Trophoblast cell (in vitro differentiated cells and primary cell): ENCODE measurements around the gene GRAP2.

Source experiments
- DNase-seq, 2 donors: peaks; one replicate each; pipeline ENCODE4 v3.0.0-alpha.2; 2016
- H2AFZ ChIP-seq: 2 replicates; pipeline ENCODE4 v1.6.1; 2013; ENCODE audit warnings: low read length, moderate library complexity, mild to moderate bottlenecking; ENCODE audit not compliant: insufficient read depth, poor library complexity
- H2AK5ac ChIP-seq: 2 replicates; pipeline ENCODE4 v1.6.1; 2013; ENCODE audit warnings: mild to moderate bottlenecking, low read length
- H2BK120ac ChIP-seq: 2 replicates; pipeline ENCODE4 v1.6.1; 2013; ENCODE audit warnings: low read length, mild to moderate bottlenecking, moderate library complexity; ENCODE audit not compliant: insufficient read depth, poor library complexity
- H2BK12ac ChIP-seq: 2 replicates; pipeline ENCODE4 v1.6.1; 2013; ENCODE audit warnings: mild to moderate bottlenecking, low read length, moderate library complexity
- H2BK5ac ChIP-seq: 2 replicates; pipeline ENCODE4 v1.6.1; 2013; ENCODE audit warnings: low read length, low read depth, moderate library complexity, mild to moderate bottlenecking; ENCODE audit not compliant: poor library complexity
- H3K14ac ChIP-seq: 2 replicates; pipeline ENCODE4 v1.6.1; 2013; ENCODE audit warnings: mild to moderate bottlenecking, low read length
- H3K18ac ChIP-seq: 2 replicates; pipeline ENCODE4 v1.6.1; 2013; ENCODE audit warnings: mild to moderate bottlenecking, low read length
- H3K23ac ChIP-seq: 2 replicates; pipeline ENCODE4 v1.6.1; 2013; ENCODE audit warnings: low read length
- H3K27ac ChIP-seq: 2 replicates; pipeline ENCODE4 v1.5.1; 2013; ENCODE audit warnings: low read depth, mild to moderate bottlenecking, inconsistent platforms, low read length, moderate library complexity
- H3K27me3 ChIP-seq: 2 replicates; pipeline ENCODE4 v1.6.1; 2013; ENCODE audit warnings: inconsistent platforms, mild to moderate bottlenecking, low read length, moderate library complexity; ENCODE audit not compliant: insufficient read depth
- H3K36me3 ChIP-seq, 2 experiments: 1 replicate in 1 of 2; 2 replicates in 1 of 2; pipeline ENCODE4 v1.6.1; 2013; ENCODE audit warnings: low read length in 2 of 2, mild to moderate bottlenecking in 2 of 2, moderate library complexity in 1 of 2; ENCODE audit not compliant: insufficient read depth in 2 of 2, control insufficient read depth in 1 of 2
- H3K4ac ChIP-seq: 2 replicates; pipeline ENCODE4 v1.6.1; 2013; ENCODE audit warnings: low read depth, mild to moderate bottlenecking, low read length, moderate library complexity
- H3K4me1 ChIP-seq, 2 experiments: 1 replicate in 1 of 2; 2 replicates in 1 of 2; pipeline ENCODE4 v1.6.1; 2013; ENCODE audit warnings: low read length in 2 of 2, mild to moderate bottlenecking in 2 of 2, moderate library complexity in 1 of 2; ENCODE audit not compliant: insufficient read depth in 2 of 2, control insufficient read depth in 1 of 2
- H3K4me2 ChIP-seq: 2 replicates; pipeline ENCODE4 v1.6.1; 2013; ENCODE audit warnings: inconsistent platforms, mild to moderate bottlenecking, low read length, moderate library complexity
- H3K4me3 ChIP-seq: 2 replicates; pipeline ENCODE4 v1.5.1; 2013; ENCODE audit warnings: mild to moderate bottlenecking, low read depth, low read length, inconsistent platforms
- H3K79me1 ChIP-seq: one replicate; pipeline ENCODE4 v1.6.1; 2013; ENCODE audit warnings: low read length
- H3K79me2 ChIP-seq: 2 replicates; pipeline ENCODE4 v1.6.1; 2013; ENCODE audit warnings: low read length, mild to moderate bottlenecking; ENCODE audit not compliant: control insufficient read depth, insufficient read depth, poor library complexity
- H3K9ac ChIP-seq: 2 replicates; pipeline ENCODE4 v1.6.1; 2013; ENCODE audit warnings: mild to moderate bottlenecking, low read length
- H3K9me3 ChIP-seq: 2 replicates; pipeline ENCODE4 v1.6.1; 2013; ENCODE audit warnings: low read depth, mild to moderate bottlenecking, control low read depth, inconsistent platforms, low read length; ENCODE audit not compliant: insufficient read depth
- H4K12ac ChIP-seq: 2 replicates; pipeline ENCODE4 v1.6.1; 2013; ENCODE audit warnings: low read depth, mild to moderate bottlenecking, low read length, moderate library complexity
- H4K8ac ChIP-seq: 2 replicates; pipeline ENCODE4 v1.6.1; 2013; ENCODE audit warnings: low read depth, mild to moderate bottlenecking, low read length, moderate library complexity
- H4K91ac ChIP-seq: one replicate; pipeline ENCODE4 v1.6.1; 2013; ENCODE audit warnings: low read depth, mild to moderate bottlenecking, low read length, moderate library complexity
- WGBS: extraction: QIAGEN DNeasy Blood & Tissue Kit; methylation state at CpG from one replicate; pipeline ENCODE4 v1.1.7; 2013; ENCODE audit warnings: missing lambda C conversion rate; ENCODE audit not compliant: insufficient read length, insufficient coverage; ENCODE audit errors: extremely low coverage; 5-methylcytosine and 5-hydroxymethylcytosine counted together

GRAP2 gene

GRCh38 chr22:39943953-39944872 lies 43.3 kb downstream of the GRAP2 start:
- Histone ChIP-seq H3K79me2 (no peaks in the 10 kb centered on the region), H3K4me3 (no peak overlapping the region), H2AFZ (no peak overlapping the region), H3K4me1 (no peaks in the 10 kb centered on the region), H2BK120ac (no peak overlapping the region), H3K4me2 (no peak overlapping the region), H3K9me3 (no peaks in the 10 kb centered on the region), H3K27ac (no peak overlapping the region), H2BK12ac (no peak overlapping the region), H3K4ac (no peak overlapping the region), H2AK5ac (no peak overlapping the region), H3K9ac (no peak overlapping the region), H3K18ac (no peak overlapping the region), H4K12ac (no peak overlapping the region), H4K8ac (no peak overlapping the region), H3K27me3 (no peaks in the 10 kb centered on the region), H4K91ac (no peak overlapping the region), H3K14ac (no peak overlapping the region), H3K36me3 (no peaks in the 10 kb centered on the region), H3K79me1 (no peaks in the 10 kb centered on the region), H2BK5ac (no peak overlapping the region), H3K23ac (no peak overlapping the region)
- no peak for DNase-seq
- no CpG with 5 or more reads among the region's 11 CpGs for WGBS

GRCh38 chr22:39946126-39946502 lies 45.2 kb downstream of the GRAP2 start:
- Histone ChIP-seq H2BK120ac (no peak overlapping the region), H3K36me3 (no peaks in the 10 kb centered on the region), H3K14ac (no peak overlapping the region), H3K23ac (no peak overlapping the region), H4K91ac (no peak overlapping the region), H2AK5ac (no peak overlapping the region), H3K79me1 (no peaks in the 10 kb centered on the region), H3K4me1 (no peaks in the 10 kb centered on the region), H3K18ac (no peak overlapping the region), H3K79me2 (no peaks in the 10 kb centered on the region), H3K4me3 (no peak overlapping the region), H3K4me2 (no peak overlapping the region), H3K9me3 (no peaks in the 10 kb centered on the region), H3K9ac (no peak overlapping the region), H2BK12ac (no peak overlapping the region), H4K8ac (no peak overlapping the region), H3K27ac (no peak overlapping the region), H4K12ac (no peak overlapping the region), H2AFZ (no peak overlapping the region), H2BK5ac (no peak overlapping the region), H3K27me3 (no peaks in the 10 kb centered on the region), H3K4ac (no peak overlapping the region)
- no CpG with 5 or more reads among the region's 4 CpGs for WGBS
- no peak for DNase-seq

GRCh38 chr22:39946503-39947219 lies 45.8 kb downstream of the GRAP2 start:
- no peak overlapping the region for H4K12ac ChIP-seq
- no peak overlapping the region for H4K8ac ChIP-seq
- H3K27me3 ChIP-seq = no peaks in the 10 kb centered on the region
- H3K14ac ChIP-seq = no peak overlapping the region
- H3K9me3 ChIP-seq = no peaks in the 10 kb centered on the region
- H2BK5ac ChIP-seq = no peak overlapping the region
- H2BK12ac ChIP-seq = no peak overlapping the region
- no peaks in the 10 kb centered on the region for H3K79me1 ChIP-seq
- no peaks in the 10 kb centered on the region for H3K79me2 ChIP-seq
- no peak overlapping the region for H3K4ac ChIP-seq
- no peak overlapping the region for H3K18ac ChIP-seq
- H3K27ac ChIP-seq = no peak overlapping the region
- no peaks in the 10 kb centered on the region for H3K36me3 ChIP-seq
- no CpG with 5 or more reads among the region's 8 CpGs for WGBS
- no peak overlapping the region for H3K4me3 ChIP-seq
- H3K4me2 ChIP-seq = no peak overlapping the region
- no peak overlapping the region for H2AK5ac ChIP-seq
- H2AFZ ChIP-seq = peak overlapping the region; percentile 47
- no peaks in the 10 kb centered on the region for H3K4me1 ChIP-seq
- DNase-seq = no peak
- no peak overlapping the region for H2BK120ac ChIP-seq
- no peak overlapping the region for H4K91ac ChIP-seq
- H3K9ac ChIP-seq = no peak overlapping the region
- H3K23ac ChIP-seq = no peak overlapping the region

- no peaks in the 10 kb centered on the region for H3K36me3 ChIP-seq
- H3K4me2 ChIP-seq = no peak overlapping the region
- H3K9me3 ChIP-seq = no peaks in the 10 kb centered on the region
- H4K91ac ChIP-seq = no peak overlapping the region
- H2AK5ac ChIP-seq = no peak overlapping the region
- no peak overlapping the region for H4K8ac ChIP-seq
- H3K79me2 ChIP-seq = no peaks in the 10 kb centered on the region
- no peak for DNase-seq
- no peaks in the 10 kb centered on the region for H3K79me1 ChIP-seq
- no peak overlapping the region for H3K18ac ChIP-seq
- H3K27ac ChIP-seq = no peak overlapping the region
- H4K12ac ChIP-seq = no peak overlapping the region
- no peaks in the 10 kb centered on the region for H3K4me1 ChIP-seq
- no peak overlapping the region for H2BK12ac ChIP-seq
- H3K27me3 ChIP-seq = no peaks in the 10 kb centered on the region
- H2AFZ ChIP-seq = no peak overlapping the region
- H3K14ac ChIP-seq = no peak overlapping the region
- no peak overlapping the region for H2BK5ac ChIP-seq
- H3K9ac ChIP-seq = no peak overlapping the region
- H3K4me3 ChIP-seq = no peak overlapping the region
- no CpG with 5 or more reads among the region's 8 CpGs for WGBS
- H3K4ac ChIP-seq = no peak overlapping the region
- H2BK120ac ChIP-seq = no peak overlapping the region
- H3K23ac ChIP-seq = no peak overlapping the region
These were observed 46.6 kb downstream of the GRAP2 start for GRCh38 chr22:39947220-39948216.
